ENCODE data around the gene MOCS1. TPM values are rescaled to one million over a fixed set of nuclear protein-coding genes. Genes with fewer than 3 reads are reported as not detected.

Gene MOCS1
- polyA plus RNA-seq, 1 of the 3 experiments (the other 2 are of a cell fraction) = 4.2 TPM

DNA sequence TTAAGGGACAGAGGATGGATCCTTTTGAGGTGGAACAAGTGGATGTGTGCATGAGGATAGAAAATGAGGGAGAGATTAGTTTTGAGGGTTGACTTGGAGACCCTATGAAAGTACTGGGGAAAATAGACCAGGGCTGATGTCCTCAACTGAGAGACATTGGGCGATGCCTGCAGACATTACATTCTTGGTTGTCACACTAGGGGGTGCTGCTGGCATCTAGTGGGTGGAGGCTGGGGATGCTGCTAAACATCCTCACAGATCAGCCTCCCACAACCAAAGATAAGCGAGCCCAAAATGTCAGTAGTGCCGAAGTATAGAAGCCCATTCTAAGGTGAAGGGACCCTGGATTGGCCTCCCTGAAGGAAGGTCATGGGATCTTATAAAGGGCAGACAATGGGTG is 63.3 kb downstream of the MOCS1 start:
- TF ChIP-seq RFX5 (IDR thresholded peaks at IDR 0.05; ENCODE audit: low read length) = no peak
- no peak for TF ChIP-seq TAF1 (IDR thresholded peaks at IDR 0.05; ENCODE audit: borderline replicate concordance, low read depth, low read length)
- no peak for TF ChIP-seq FOSL2 (IDR thresholded peaks at IDR 0.05; ENCODE audit: borderline replicate concordance, low read depth)
- TF ChIP-seq TEAD4 (IDR thresholded peaks at IDR 0.05; ENCODE audit: borderline replicate concordance, insufficient read depth) = no peak
- TF ChIP-seq PBX3 (IDR thresholded peaks at IDR 0.05) = no peak
- no peak for TF ChIP-seq EZH2phosphoT487 (IDR thresholded peaks at IDR 0.05; ENCODE audit: borderline replicate concordance, low read depth)
- TF ChIP-seq NRF1 (IDR thresholded peaks at IDR 0.05; ENCODE audit: low read depth, low read length) = no peak
- TF ChIP-seq RCOR1 (IDR thresholded peaks at IDR 0.05; ENCODE audit: low read length) = no peak
- TF ChIP-seq NFIC (IDR thresholded peaks at IDR 0.05; ENCODE audit: borderline replicate concordance) = no peak
- no peak for TF ChIP-seq EP300 (IDR thresholded peaks at IDR 0.05; ENCODE audit: borderline replicate concordance in 1 of 2, low read depth in 1 of 2, low read length in 1 of 2)
- TF ChIP-seq, protein P1, sequence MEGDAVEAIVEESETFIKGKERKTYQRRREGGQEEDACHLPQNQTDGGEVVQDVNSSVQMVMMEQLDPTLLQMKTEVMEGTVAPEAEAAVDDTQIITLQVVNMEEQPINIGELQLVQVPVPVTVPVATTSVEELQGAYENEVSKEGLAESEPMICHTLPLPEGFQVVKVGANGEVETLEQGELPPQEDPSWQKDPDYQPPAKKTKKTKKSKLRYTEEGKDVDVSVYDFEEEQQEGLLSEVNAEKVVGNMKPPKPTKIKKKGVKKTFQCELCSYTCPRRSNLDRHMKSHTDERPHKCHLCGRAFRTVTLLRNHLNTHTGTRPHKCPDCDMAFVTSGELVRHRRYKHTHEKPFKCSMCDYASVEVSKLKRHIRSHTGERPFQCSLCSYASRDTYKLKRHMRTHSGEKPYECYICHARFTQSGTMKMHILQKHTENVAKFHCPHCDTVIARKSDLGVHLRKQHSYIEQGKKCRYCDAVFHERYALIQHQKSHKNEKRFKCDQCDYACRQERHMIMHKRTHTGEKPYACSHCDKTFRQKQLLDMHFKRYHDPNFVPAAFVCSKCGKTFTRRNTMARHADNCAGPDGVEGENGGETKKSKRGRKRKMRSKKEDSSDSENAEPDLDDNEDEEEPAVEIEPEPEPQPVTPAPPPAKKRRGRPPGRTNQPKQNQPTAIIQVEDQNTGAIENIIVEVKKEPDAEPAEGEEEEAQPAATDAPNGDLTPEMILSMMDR (IDR thresholded peaks at IDR 0.05) = no peak
- TF ChIP-seq SIN3A (IDR thresholded peaks at IDR 0.05; ENCODE audit: borderline replicate concordance, low read depth, low read length) = no peak
- Histone ChIP-seq H3K9me2 (no peaks in the 10 kb centered on the region), H3K36me3 (replicated peaks in 1 of 2; ENCODE audit: control insufficient read depth in 1 of 2, insufficient read depth in 2 of 2, low read length in 1 of 2) (no peaks in the 10 kb centered on the region), H3K9me3 (no peaks in the 10 kb centered on the region), H3K27ac (ENCODE audit: low read depth in 2 of 2, low read length in 1 of 2) (no peak overlapping the region), H3K9ac (no peak overlapping the region), H4K20me1 (ENCODE audit: insufficient read depth) (no peaks in the 10 kb centered on the region), H3K27me3 (ENCODE audit: insufficient read depth) (no peaks in the 10 kb centered on the region), H3K4me2 (no peak overlapping the region), H3K4me1 (ENCODE audit: control insufficient read depth in 1 of 2, insufficient read depth in 2 of 2, low read depth in 1 of 2, low read length in 1 of 2) (no peaks in the 10 kb centered on the region), H3K4me3 (ENCODE audit: low read depth in 2 of 2, low read length in 1 of 2) (no peak overlapping the region), H3K79me2 (ENCODE audit: insufficient read depth) (no peaks in the 10 kb centered on the region), H3F3A (replicated peaks; ENCODE audit: insufficient read depth) (no peaks in the 10 kb centered on the region), H2AFZ (ENCODE audit: low read depth) (no peak overlapping the region)
- no peak for DNase-seq
- CTCF ChIA-PET = interaction anchor here (0.6 to 1.4 kb wide), 3 partner anchors 11 to 524 kb away, joined by 3 to 4 read pairs (median 3); no protein-coding TSS in a partner anchor
- WGBS (ENCODE audit: low lambda C conversion rate) = 69% methylated on average over 3 of the region's 3 CpGs
- POLR2A ChIA-PET = no interaction called here

- Histone ChIP-seq H3K79me2 (ENCODE audit: insufficient read depth) (no peaks in the 10 kb centered on the region), H3K9me2 (no peaks in the 10 kb centered on the region), H4K20me1 (ENCODE audit: insufficient read depth) (no peaks in the 10 kb centered on the region), H2AFZ (ENCODE audit: low read depth) (no peak overlapping the region), H3K4me1 (ENCODE audit: control insufficient read depth in 1 of 2, insufficient read depth in 2 of 2, low read depth in 1 of 2, low read length in 1 of 2) (no peaks in the 10 kb centered on the region), H3K9me3 (no peaks in the 10 kb centered on the region), H3F3A (replicated peaks; ENCODE audit: insufficient read depth) (no peaks in the 10 kb centered on the region), H3K9ac (no peak overlapping the region), H3K36me3 (replicated peaks in 1 of 2; ENCODE audit: control insufficient read depth in 1 of 2, insufficient read depth in 2 of 2, low read length in 1 of 2) (no peaks in the 10 kb centered on the region), H3K4me2 (no peak overlapping the region), H3K27me3 (ENCODE audit: insufficient read depth) (no peaks in the 10 kb centered on the region), H3K4me3 (ENCODE audit: low read depth in 2 of 2, low read length in 1 of 2) (no peak overlapping the region), H3K27ac (ENCODE audit: low read depth in 2 of 2, low read length in 1 of 2) (no peak overlapping the region)
- WGBS (ENCODE audit: low lambda C conversion rate) = 49% methylated on average over 6 of the region's 6 CpGs
- CTCF ChIA-PET = interaction anchor here (1.3 kb wide), 1 partner anchor 36 kb away, joined by 3 read pairs; no protein-coding TSS in a partner anchor
- POLR2A ChIA-PET = no interaction called here
- DNase-seq = no peak
- TF ChIP-seq MEF2A (IDR thresholded peaks at IDR 0.05; ENCODE audit: borderline replicate concordance, low read depth) (no peak), FOXJ3 (CRISPR knock-in tag; IDR thresholded peaks at IDR 0.05) (no peak), EZH2phosphoT487 (IDR thresholded peaks at IDR 0.05; ENCODE audit: borderline replicate concordance, low read depth) (no peak), CHD2 (IDR thresholded peaks at IDR 0.05; ENCODE audit: low read length, partially characterized antibody) (no peak), ELF1 (IDR thresholded peaks at IDR 0.05) (no peak), USF1 (IDR thresholded peaks at IDR 0.05; ENCODE audit: borderline replicate concordance, low read depth) (no peak), GABPA (IDR thresholded peaks at IDR 0.05; ENCODE audit: low read depth) (no peak), SMC3 (IDR thresholded peaks at IDR 0.05; ENCODE audit: low read depth, low read length) (no peak), NRF1 (IDR thresholded peaks at IDR 0.05; ENCODE audit: low read depth, low read length) (no peak), TCF12 (IDR thresholded peaks at IDR 0.05) (no peak), GATA2 (CRISPR knock-in tag; IDR thresholded peaks at IDR 0.05) (no peak), FOSL2 (IDR thresholded peaks at IDR 0.05; ENCODE audit: borderline replicate concordance, low read depth) (no peak), JUND (IDR thresholded peaks at IDR 0.05) (no peak)
- TF ChIP-seq, protein P2, sequence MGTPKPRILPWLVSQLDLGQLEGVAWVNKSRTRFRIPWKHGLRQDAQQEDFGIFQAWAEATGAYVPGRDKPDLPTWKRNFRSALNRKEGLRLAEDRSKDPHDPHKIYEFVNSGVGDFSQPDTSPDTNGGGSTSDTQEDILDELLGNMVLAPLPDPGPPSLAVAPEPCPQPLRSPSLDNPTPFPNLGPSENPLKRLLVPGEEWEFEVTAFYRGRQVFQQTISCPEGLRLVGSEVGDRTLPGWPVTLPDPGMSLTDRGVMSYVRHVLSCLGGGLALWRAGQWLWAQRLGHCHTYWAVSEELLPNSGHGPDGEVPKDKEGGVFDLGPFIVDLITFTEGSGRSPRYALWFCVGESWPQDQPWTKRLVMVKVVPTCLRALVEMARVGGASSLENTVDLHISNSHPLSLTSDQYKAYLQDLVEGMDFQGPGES (IDR thresholded peaks at IDR 0.05; ENCODE audit: low read depth, low read length) = no peak
- TF ChIP-seq, protein P3, sequence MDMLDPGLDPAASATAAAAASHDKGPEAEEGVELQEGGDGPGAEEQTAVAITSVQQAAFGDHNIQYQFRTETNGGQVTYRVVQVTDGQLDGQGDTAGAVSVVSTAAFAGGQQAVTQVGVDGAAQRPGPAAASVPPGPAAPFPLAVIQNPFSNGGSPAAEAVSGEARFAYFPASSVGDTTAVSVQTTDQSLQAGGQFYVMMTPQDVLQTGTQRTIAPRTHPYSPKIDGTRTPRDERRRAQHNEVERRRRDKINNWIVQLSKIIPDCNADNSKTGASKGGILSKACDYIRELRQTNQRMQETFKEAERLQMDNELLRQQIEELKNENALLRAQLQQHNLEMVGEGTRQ (IDR thresholded peaks at IDR 0.05; ENCODE audit: borderline replicate concordance, low read depth, low read length) = no peak
Measured at GRCh38 chr6:39867592-39867991, 66.7 kb downstream of the MOCS1 start.

All from SK-N-SH (cell line).